ENCODE measurements around the gene EFCAB11. TPM values are rescaled to one million over a fixed set of nuclear protein-coding genes. Genes with fewer than 3 reads are reported as not detected.

Gene EFCAB11
- total and polyA plus RNA-seq, 2 experiments from 2014 or later: 7.2 to 10.8 TPM

- H3K4me3 ChIP-seq: no peak overlapping the region
- H4K20me1 ChIP-seq (ENCODE audit: insufficient read depth, poor library complexity, severe bottlenecking): no peaks in the 10 kb centered on the region
- no peaks in the 10 kb centered on the region for H3K4me1 ChIP-seq (ENCODE audit: insufficient read depth)
- no peak overlapping the region for H3K27ac ChIP-seq
- DNase-seq (ENCODE audit: low spot score): no peak
- no peaks in the 10 kb centered on the region for H3K79me2 ChIP-seq
- H3K4me2 ChIP-seq: no peak overlapping the region
- WGBS (ENCODE audit: low lambda C conversion rate, missing lambda C conversion rate): 97% methylated on average over 1 of the region's 1 CpG
- TF ChIP-seq CTCF (IDR thresholded peaks at IDR 0.05; ENCODE audit: poor library complexity): no peak
- TF ChIP-seq EZH2 (IDR thresholded peaks at IDR 0.05; ENCODE audit: borderline replicate concordance): no peak
- no peak for TF ChIP-seq EZH2phosphoT487 (IDR thresholded peaks at IDR 0.05; ENCODE audit: low read depth, severe bottlenecking, unreplicated experiment)
- no peaks in the 10 kb centered on the region for H3K9me3 ChIP-seq (ENCODE audit: low read depth)
- no peak overlapping the region for H2AFZ ChIP-seq
- no peaks in the 10 kb centered on the region for H3K27me3 ChIP-seq
- H3K36me3 ChIP-seq (replicated peaks; ENCODE audit: insufficient read depth, low read depth): no peaks in the 10 kb centered on the region
- H3K9me2 ChIP-seq (replicated peaks; ENCODE audit: insufficient read depth): no peaks in the 10 kb centered on the region
Measured at GRCh38 chr14:89891055-89891454, 63.5 kb downstream of the EFCAB11 start.

- no peaks in the 10 kb centered on the region for H3K27me3 ChIP-seq
- no peak for TF ChIP-seq EZH2phosphoT487 (IDR thresholded peaks at IDR 0.05; ENCODE audit: low read depth, severe bottlenecking, unreplicated experiment)
- TF ChIP-seq CTCF (IDR thresholded peaks at IDR 0.05; ENCODE audit: poor library complexity): no peak
- no peak for TF ChIP-seq EZH2 (IDR thresholded peaks at IDR 0.05; ENCODE audit: borderline replicate concordance)
- H4K20me1 ChIP-seq (ENCODE audit: insufficient read depth, poor library complexity, severe bottlenecking): no peaks in the 10 kb centered on the region
- H2AFZ ChIP-seq: no peak overlapping the region
- DNase-seq (ENCODE audit: low spot score): no peak
- no peak overlapping the region for H3K4me3 ChIP-seq
- H3K27ac ChIP-seq: no peak overlapping the region
- H3K4me2 ChIP-seq: no peak overlapping the region
- no peaks in the 10 kb centered on the region for H3K9me3 ChIP-seq (ENCODE audit: low read depth)
- no peaks in the 10 kb centered on the region for H3K79me2 ChIP-seq
- H3K9me2 ChIP-seq (replicated peaks; ENCODE audit: insufficient read depth): no peaks in the 10 kb centered on the region
- H3K36me3 ChIP-seq (replicated peaks; ENCODE audit: insufficient read depth, low read depth): no peaks in the 10 kb centered on the region
- H3K4me1 ChIP-seq (ENCODE audit: insufficient read depth): no peaks in the 10 kb centered on the region
- 96% methylated on average over 4 of the region's 4 CpGs for WGBS (ENCODE audit: low lambda C conversion rate, missing lambda C conversion rate)
Measured at GRCh38 chr14:89890589-89890988, 63.9 kb downstream of the EFCAB11 start.

- Histone ChIP-seq H3K27me3 (no peaks in the 10 kb centered on the region), H3K4me2 (no peak overlapping the region), H2AFZ (no peak overlapping the region), H3K27ac (no peak overlapping the region), H3K4me3 (no peak overlapping the region), H3K9me2 (replicated peaks; ENCODE audit: insufficient read depth) (no peaks in the 10 kb centered on the region), H3K36me3 (replicated peaks; ENCODE audit: insufficient read depth, low read depth) (no peaks in the 10 kb centered on the region), H3K9me3 (ENCODE audit: low read depth) (no peaks in the 10 kb centered on the region), H4K20me1 (ENCODE audit: insufficient read depth, poor library complexity, severe bottlenecking) (no peaks in the 10 kb centered on the region), H3K4me1 (ENCODE audit: insufficient read depth) (no peaks in the 10 kb centered on the region), H3K79me2 (no peaks in the 10 kb centered on the region)
- DNase-seq (ENCODE audit: low spot score): no peak
- WGBS (ENCODE audit: low lambda C conversion rate, missing lambda C conversion rate): 88% methylated on average over 4 of the region's 4 CpGs
- no peak for TF ChIP-seq EZH2 (IDR thresholded peaks at IDR 0.05; ENCODE audit: borderline replicate concordance)
- TF ChIP-seq CTCF (IDR thresholded peaks at IDR 0.05; ENCODE audit: poor library complexity): no peak
Measured at GRCh38 chr14:89889626-89890025, 64.9 kb downstream of the EFCAB11 start.

- Histone ChIP-seq H3K9me3 (ENCODE audit: low read depth) (no peaks in the 10 kb centered on the region), H3K4me3 (no peak overlapping the region), H3K9me2 (replicated peaks; ENCODE audit: insufficient read depth) (no peaks in the 10 kb centered on the region), H3K27me3 (no peaks in the 10 kb centered on the region), H4K20me1 (ENCODE audit: insufficient read depth, poor library complexity, severe bottlenecking) (no peaks in the 10 kb centered on the region), H3K4me1 (ENCODE audit: insufficient read depth) (no peaks in the 10 kb centered on the region), H3K36me3 (replicated peaks; ENCODE audit: insufficient read depth, low read depth) (no peaks in the 10 kb centered on the region), H3K4me2 (no peak overlapping the region), H3K27ac (no peak overlapping the region), H3K79me2 (no peaks in the 10 kb centered on the region), H2AFZ (no peak overlapping the region)
- DNase-seq (ENCODE audit: low spot score): no peak
- WGBS (ENCODE audit: low lambda C conversion rate, missing lambda C conversion rate): 96% methylated on average over 2 of the region's 2 CpGs
- TF ChIP-seq EZH2phosphoT487 (IDR thresholded peaks at IDR 0.05; ENCODE audit: low read depth, severe bottlenecking, unreplicated experiment): no peak
- no peak for TF ChIP-seq CTCF (IDR thresholded peaks at IDR 0.05; ENCODE audit: poor library complexity)
- TF ChIP-seq EZH2 (IDR thresholded peaks at IDR 0.05; ENCODE audit: borderline replicate concordance): no peak
Measured at GRCh38 chr14:89884761-89885160, 69.8 kb downstream of the EFCAB11 start.

Data from hepatocyte (in vitro differentiated cells).